GM23248 (cell line): Measurements from ENCODE around the gene MYOM3.

Experiments used
- EZH2 ChIP-seq: fragments of 200-600 bp; sonication (generic); IDR thresholded peaks from 2 replicates; pipeline ENCODE4 v1.6.1; 2018; ENCODE audit warnings: antibody characterized with exemption, mild to moderate bottlenecking; ENCODE audit not compliant: insufficient read depth, poor library complexity, severe bottlenecking
- EZH2phosphoT487 ChIP-seq: fragments of 200-600 bp; sonication (generic); IDR thresholded peaks from 2 replicates; pipeline ENCODE4 v1.6.1; 2018; ENCODE audit warnings: antibody characterized with exemption, moderate library complexity, mild to moderate bottlenecking, low read depth; ENCODE audit not compliant: insufficient read depth

DNA sequence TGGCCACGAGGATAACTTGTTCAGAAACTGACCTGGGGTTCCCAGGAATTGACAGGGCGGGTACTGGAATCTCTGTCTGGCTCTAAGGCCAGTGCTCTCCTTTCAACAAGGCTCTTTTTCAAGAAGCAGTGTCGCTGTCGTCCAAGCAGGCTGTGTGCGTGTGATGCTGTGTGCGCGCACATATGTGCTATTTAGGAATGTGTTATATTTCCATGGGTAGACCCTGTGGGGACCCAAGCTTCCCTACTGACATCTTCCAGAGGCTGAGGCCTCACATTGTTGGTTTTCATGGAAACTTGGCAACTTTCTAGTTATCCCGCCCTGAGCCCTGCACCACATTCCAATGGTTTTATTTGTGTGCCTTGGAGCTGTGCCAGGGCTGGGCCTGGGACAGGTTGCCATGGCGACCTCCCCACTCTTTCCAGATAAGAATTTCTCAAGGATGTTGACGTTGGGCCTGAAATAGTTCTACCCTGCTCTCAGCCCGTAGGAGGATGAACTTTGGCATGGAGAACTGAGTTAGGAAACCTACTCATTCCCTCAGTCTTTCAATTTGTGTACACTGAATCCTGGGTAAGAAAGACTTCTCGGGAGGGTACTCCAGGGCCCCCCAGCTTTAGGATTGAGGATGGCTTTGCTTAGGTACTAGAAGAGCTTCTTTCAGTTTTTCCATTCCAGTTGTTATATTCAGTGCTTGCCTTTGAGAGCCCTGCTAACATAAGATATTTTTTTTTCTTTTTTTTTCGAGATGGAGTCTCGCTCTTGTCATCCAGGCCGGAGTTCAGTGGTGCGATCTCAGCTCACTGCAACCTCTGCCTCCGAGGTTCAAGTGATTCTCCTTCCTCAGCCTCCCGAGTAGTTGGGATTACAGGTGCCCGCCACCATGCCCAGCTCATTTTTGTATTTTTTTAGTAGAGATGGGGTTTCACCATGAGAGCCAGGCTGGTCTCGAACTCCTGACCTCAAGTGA lies 93.0 kb downstream of the MYOM3 start:
- TF ChIP-seq EZH2: no peak
- TF ChIP-seq EZH2phosphoT487: no peak
